Sigmoid colon (tissue), 4 donors: Measurements from ENCODE around the gene PRL.

Experiments used
- POLR2A ChIP-seq, 2 donors: fragments of 450-650 bp; IDR thresholded peaks; one replicate each; pipeline ENCODE4 v1.6.1; 2016; ENCODE audit warnings: antibody characterized with exemption in 2 of 2, mild to moderate bottlenecking in 2 of 2, moderate library complexity in 2 of 2
- POLR2AphosphoS5 ChIP-seq, 4 donors: sonication (generic); formaldehyde crosslinking; IDR thresholded peaks; one replicate each; pipeline ENCODE4 v1.6.1; 2017; ENCODE audit warnings: antibody characterized with exemption in 4 of 4

GRCh38 chr6:22332216-22332615 lies 35.4 kb upstream of the PRL start:
- TF ChIP-seq POLR2AphosphoS5 (IDR thresholded peaks at IDR 0.05), result no peak
- no peak for TF ChIP-seq POLR2A (IDR thresholded peaks at IDR 0.05)
